Gastroesophageal sphincter (tissue), 4 donors: Measurements from ENCODE around the gene TFB1M. TPM values are rescaled to one million over a fixed set of nuclear protein-coding genes. Genes with fewer than 3 reads are reported as not detected.

Experiments
- ATAC-seq: fragments of 150-250 bp; one replicate; pipeline ENCODE4 v1.9.1; 2016; ENCODE audit warnings: mild to moderate bottlenecking, moderate library complexity
- H3K27ac ChIP-seq, 4 donors: fragments of 200-600 bp; sonication (generic) in 3 of 4; 1 replicate in 3 of 4; 2 replicates in 1 of 4; pipeline ENCODE4 v1.5.1; 2016 to 2019
- H3K27me3 ChIP-seq: fragments of 200-600 bp; sonication (generic); one replicate; pipeline ENCODE4 v1.5.1; 2019
- H3K36me3 ChIP-seq, 2 donors: fragments of 200-600 bp; sonication (generic); one replicate each; pipeline ENCODE4 v1.5.1; 2019; ENCODE audit warnings: control low read depth in 1 of 2
- H3K4me1 ChIP-seq, 3 donors: fragments of 200-600 bp; sonication (generic); 1 replicate in 2 of 3; 2 replicates in 1 of 3; pipeline ENCODE4 v1.5.1; 2016 to 2019; ENCODE audit warnings: control low read depth in 2 of 3
- H3K4me3 ChIP-seq, 2 donors: fragments of 200-600 bp; sonication (generic); one replicate each; pipeline ENCODE4 v1.5.1; 2019; ENCODE audit warnings: mild to moderate bottlenecking in 1 of 2, moderate library complexity in 1 of 2
- H3K9me3 ChIP-seq, 3 donors: fragments of 200-600 bp; sonication (generic); one replicate each; pipeline ENCODE4 v1.5.1; 2017 to 2019; ENCODE audit warnings: control low read depth in 2 of 3
- EP300 ChIP-seq: sonication (generic); formaldehyde crosslinking; IDR thresholded peaks from one replicate; pipeline ENCODE4 v1.6.1; 2017; ENCODE audit warnings: antibody characterized with exemption, mild to moderate bottlenecking
- POLR2A ChIP-seq, 2 donors: fragments of 450-650 bp; IDR thresholded peaks; one replicate each; pipeline ENCODE4 v1.6.1; 2017; ENCODE audit warnings: antibody characterized with exemption in 2 of 2, mild to moderate bottlenecking in 2 of 2, moderate library complexity in 1 of 2
- POLR2AphosphoS5 ChIP-seq: sonication (generic); formaldehyde crosslinking; IDR thresholded peaks from one replicate; pipeline ENCODE4 v1.6.1; 2017; ENCODE audit warnings: antibody characterized with exemption
- WGBS, 2 donors: methylation state at CpG; one replicate each; pipeline ENCODE4 v1.1.5; 2018; ENCODE audit warnings: low coverage in 1 of 2; 5-methylcytosine and 5-hydroxymethylcytosine counted together
- total RNA-seq, 4 donors: library from RNA; depleted of rRNA; stranded (reverse); fragments of >200 nt; gene quantifications; one replicate each; pipeline ENCODE4 v1.1.0, GENCODE V29; 2016
- TF ChIP-seq, protein P1 (sequence below), 4 experiments: fragments of 200-600 bp in 2 of 4; fragments of 450-650 bp in 2 of 4; sonication (generic) in 1 of 4; IDR thresholded peaks; one replicate each; pipeline ENCODE4 v1.5.1; 2017 to 2019; ENCODE audit warnings: antibody characterized with exemption in 4 of 4, mild to moderate bottlenecking in 2 of 4, moderate library complexity in 2 of 4

TFB1M gene
- total RNA-seq, 4 donors from 2014 or later = 6.7 to 16.4 (median 12.5) TPM

- H3K27ac ChIP-seq = no peak overlapping the region
- H3K4me1 ChIP-seq = peaks cover 0 to 20% (median 0%) of the 10 kb centered on the region in 3 donors
- ATAC-seq = no peak
- peaks cover 0 to 32% of the 10 kb centered on the region in 2 donors for H3K36me3 ChIP-seq
- TF ChIP-seq, protein P1, sequence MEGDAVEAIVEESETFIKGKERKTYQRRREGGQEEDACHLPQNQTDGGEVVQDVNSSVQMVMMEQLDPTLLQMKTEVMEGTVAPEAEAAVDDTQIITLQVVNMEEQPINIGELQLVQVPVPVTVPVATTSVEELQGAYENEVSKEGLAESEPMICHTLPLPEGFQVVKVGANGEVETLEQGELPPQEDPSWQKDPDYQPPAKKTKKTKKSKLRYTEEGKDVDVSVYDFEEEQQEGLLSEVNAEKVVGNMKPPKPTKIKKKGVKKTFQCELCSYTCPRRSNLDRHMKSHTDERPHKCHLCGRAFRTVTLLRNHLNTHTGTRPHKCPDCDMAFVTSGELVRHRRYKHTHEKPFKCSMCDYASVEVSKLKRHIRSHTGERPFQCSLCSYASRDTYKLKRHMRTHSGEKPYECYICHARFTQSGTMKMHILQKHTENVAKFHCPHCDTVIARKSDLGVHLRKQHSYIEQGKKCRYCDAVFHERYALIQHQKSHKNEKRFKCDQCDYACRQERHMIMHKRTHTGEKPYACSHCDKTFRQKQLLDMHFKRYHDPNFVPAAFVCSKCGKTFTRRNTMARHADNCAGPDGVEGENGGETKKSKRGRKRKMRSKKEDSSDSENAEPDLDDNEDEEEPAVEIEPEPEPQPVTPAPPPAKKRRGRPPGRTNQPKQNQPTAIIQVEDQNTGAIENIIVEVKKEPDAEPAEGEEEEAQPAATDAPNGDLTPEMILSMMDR (IDR thresholded peaks at IDR 0.05) = no peak
- TF ChIP-seq POLR2A (IDR thresholded peaks at IDR 0.05) (no peak), EP300 (no peak), POLR2AphosphoS5 (no peak)
- no peaks in the 10 kb centered on the region for H3K27me3 ChIP-seq
- no peak overlapping the region for H3K4me3 ChIP-seq
- 63 to 72% methylated on average over 6 of the region's 6 CpGs for WGBS, 2 donors
- no peaks in the 10 kb centered on the region for H3K9me3 ChIP-seq
Measured at GRCh38 chr6:155311086-155311485, 3.2 kb downstream of the TFB1M start.

GRCh38 chr6:155310596-155310995, 3.7 kb downstream of the TFB1M start:
- no peak overlapping the region for H3K4me3 ChIP-seq
- ATAC-seq = no peak
- TF ChIP-seq, protein P1 (IDR thresholded peaks at IDR 0.05) = no peak
- TF ChIP-seq POLR2AphosphoS5 (no peak), EP300 (no peak), POLR2A (IDR thresholded peaks at IDR 0.05) (no peak)
- no peaks in the 10 kb centered on the region for H3K27me3 ChIP-seq
- peaks cover 0 to 32% of the 10 kb centered on the region in 2 donors for H3K36me3 ChIP-seq
- no peaks in the 10 kb centered on the region for H3K9me3 ChIP-seq
- 43 to 71% methylated on average over 2 of the region's 2 CpGs for WGBS, 2 donors
- peaks cover 0 to 19% (median 0%) of the 10 kb centered on the region in 3 donors for H3K4me1 ChIP-seq
- H3K27ac ChIP-seq = no peak overlapping the region

GRCh38 chr6:155309150-155309549, 5.1 kb downstream of the TFB1M start:
- 76 to 90% methylated on average over 4 of the region's 4 CpGs for WGBS, 2 donors
- Histone ChIP-seq H3K4me1 (peaks cover 0 to 11% (median 0%) of the 10 kb centered on the region in 3 donors), H3K27ac (no peak overlapping the region), H3K4me3 (no peak overlapping the region), H3K27me3 (no peaks in the 10 kb centered on the region), H3K36me3 (peaks cover 0 to 32% of the 10 kb centered on the region in 2 donors), H3K9me3 (no peaks in the 10 kb centered on the region)
- no peak for ATAC-seq
- TF ChIP-seq EP300 = no peak
- TF ChIP-seq POLR2AphosphoS5 = no peak
- no peak for TF ChIP-seq POLR2A (IDR thresholded peaks at IDR 0.05)
- TF ChIP-seq, protein P1 (IDR thresholded peaks at IDR 0.05) = no peak

DNA sequence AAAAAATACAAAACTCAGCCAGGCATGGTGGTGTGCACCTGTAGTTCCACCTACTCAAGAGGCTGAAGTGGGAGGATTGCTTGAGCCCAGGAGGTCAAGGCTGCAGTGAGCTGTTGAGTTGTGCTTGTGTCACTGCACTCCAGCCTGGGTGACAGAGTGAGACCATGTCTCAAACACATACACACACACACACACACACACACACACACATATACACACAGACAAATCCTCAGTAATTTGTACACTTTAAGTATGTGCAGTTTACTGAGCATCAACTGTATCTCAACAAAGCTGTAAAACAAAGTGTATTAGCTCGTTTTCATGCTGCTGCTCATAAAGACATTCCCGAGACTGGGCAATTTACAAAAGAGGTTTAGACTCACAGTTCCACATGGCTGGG, 7.3 kb downstream of the TFB1M start:
- whole genome bisulfite sequencing, 2 donors = 86 to 100% methylated on average over 1 to 2 of the region's 2 CpGs
- no peaks in the 10 kb centered on the region for H3K4me1 ChIP-seq
- no peak for ATAC-seq
- H3K4me3 ChIP-seq = no peak overlapping the region
- TF ChIP-seq EP300 = no peak
- TF ChIP-seq POLR2AphosphoS5 = no peak
- TF ChIP-seq, protein P1 (IDR thresholded peaks at IDR 0.05) = no peak
- TF ChIP-seq POLR2A (IDR thresholded peaks at IDR 0.05) = no peak
- peaks cover 0 to 50% of the 10 kb centered on the region in 2 donors for H3K36me3 ChIP-seq
- H3K27ac ChIP-seq = no peak overlapping the region
- no peaks in the 10 kb centered on the region for H3K27me3 ChIP-seq
- H3K9me3 ChIP-seq = no peaks in the 10 kb centered on the region

DNA sequence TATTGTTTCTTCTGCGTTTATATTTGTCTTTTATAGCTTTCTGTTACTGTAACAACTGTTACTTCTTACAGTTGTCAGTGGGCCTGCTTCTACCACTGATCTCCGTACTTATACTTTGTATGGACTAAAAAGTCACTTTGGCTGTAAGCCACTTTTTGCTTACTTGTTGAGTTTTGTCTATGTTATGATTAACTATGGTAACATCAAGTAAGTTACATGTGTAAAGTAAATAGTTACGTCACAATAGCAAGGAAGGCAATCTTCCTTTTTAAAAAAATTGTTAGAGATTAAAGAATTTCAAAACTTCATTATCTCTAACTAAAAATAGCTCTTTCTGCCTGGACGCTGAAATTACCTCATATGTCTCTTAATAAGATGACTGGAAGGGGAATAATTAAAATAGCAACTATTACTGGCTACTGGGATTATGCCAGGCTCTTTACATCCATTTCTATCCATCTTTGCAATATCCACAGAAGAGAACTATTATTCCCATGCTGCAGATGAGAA, 10.9 kb downstream of the TFB1M start:
- no peaks in the 10 kb centered on the region for H3K9me3 ChIP-seq
- ATAC-seq = no peak
- no peaks in the 10 kb centered on the region for H3K4me1 ChIP-seq
- H3K27me3 ChIP-seq = no peaks in the 10 kb centered on the region
- 42 to 44% methylated on average over 4 of the region's 4 CpGs for WGBS, 2 donors
- no peak overlapping the region for H3K27ac ChIP-seq
- no peak overlapping the region for H3K4me3 ChIP-seq
- H3K36me3 ChIP-seq = peaks cover 0 to 60% of the 10 kb centered on the region in 2 donors
- TF ChIP-seq EP300 = no peak
- TF ChIP-seq, protein P1 (IDR thresholded peaks at IDR 0.05) = no peak
- no peak for TF ChIP-seq POLR2A (IDR thresholded peaks at IDR 0.05)
- no peak for TF ChIP-seq POLR2AphosphoS5
